Stimulated activated CD4-positive, alpha-beta T cell treated with anti-CD3 and anti-CD28 coated beads, Interleukin-2, amount 100 ng/mL, for 4 hours (primary cell): ENCODE measurements around the gene TRAK2.
A peak's percentile ranks its signal among the peaks of the same experiment; 100 is the strongest.
"Not testable (repeated sequence)": the region's sequence is repeated elsewhere in the genome, so short reads cannot be mapped to it uniquely, and the experiment has no call there.

Source experiments
- DNase-seq: peaks from one replicate; pipeline ENCODE4 v3.0.0-alpha.2; 2020; ENCODE audit warnings: low read depth

The TRAK2 gene, protein sequence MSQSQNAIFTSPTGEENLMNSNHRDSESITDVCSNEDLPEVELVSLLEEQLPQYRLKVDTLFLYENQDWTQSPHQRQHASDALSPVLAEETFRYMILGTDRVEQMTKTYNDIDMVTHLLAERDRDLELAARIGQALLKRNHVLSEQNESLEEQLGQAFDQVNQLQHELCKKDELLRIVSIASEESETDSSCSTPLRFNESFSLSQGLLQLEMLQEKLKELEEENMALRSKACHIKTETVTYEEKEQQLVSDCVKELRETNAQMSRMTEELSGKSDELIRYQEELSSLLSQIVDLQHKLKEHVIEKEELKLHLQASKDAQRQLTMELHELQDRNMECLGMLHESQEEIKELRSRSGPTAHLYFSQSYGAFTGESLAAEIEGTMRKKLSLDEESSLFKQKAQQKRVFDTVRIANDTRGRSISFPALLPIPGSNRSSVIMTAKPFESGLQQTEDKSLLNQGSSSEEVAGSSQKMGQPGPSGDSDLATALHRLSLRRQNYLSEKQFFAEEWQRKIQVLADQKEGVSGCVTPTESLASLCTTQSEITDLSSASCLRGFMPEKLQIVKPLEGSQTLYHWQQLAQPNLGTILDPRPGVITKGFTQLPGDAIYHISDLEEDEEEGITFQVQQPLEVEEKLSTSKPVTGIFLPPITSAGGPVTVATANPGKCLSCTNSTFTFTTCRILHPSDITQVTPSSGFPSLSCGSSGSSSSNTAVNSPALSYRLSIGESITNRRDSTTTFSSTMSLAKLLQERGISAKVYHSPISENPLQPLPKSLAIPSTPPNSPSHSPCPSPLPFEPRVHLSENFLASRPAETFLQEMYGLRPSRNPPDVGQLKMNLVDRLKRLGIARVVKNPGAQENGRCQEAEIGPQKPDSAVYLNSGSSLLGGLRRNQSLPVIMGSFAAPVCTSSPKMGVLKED

DNA sequence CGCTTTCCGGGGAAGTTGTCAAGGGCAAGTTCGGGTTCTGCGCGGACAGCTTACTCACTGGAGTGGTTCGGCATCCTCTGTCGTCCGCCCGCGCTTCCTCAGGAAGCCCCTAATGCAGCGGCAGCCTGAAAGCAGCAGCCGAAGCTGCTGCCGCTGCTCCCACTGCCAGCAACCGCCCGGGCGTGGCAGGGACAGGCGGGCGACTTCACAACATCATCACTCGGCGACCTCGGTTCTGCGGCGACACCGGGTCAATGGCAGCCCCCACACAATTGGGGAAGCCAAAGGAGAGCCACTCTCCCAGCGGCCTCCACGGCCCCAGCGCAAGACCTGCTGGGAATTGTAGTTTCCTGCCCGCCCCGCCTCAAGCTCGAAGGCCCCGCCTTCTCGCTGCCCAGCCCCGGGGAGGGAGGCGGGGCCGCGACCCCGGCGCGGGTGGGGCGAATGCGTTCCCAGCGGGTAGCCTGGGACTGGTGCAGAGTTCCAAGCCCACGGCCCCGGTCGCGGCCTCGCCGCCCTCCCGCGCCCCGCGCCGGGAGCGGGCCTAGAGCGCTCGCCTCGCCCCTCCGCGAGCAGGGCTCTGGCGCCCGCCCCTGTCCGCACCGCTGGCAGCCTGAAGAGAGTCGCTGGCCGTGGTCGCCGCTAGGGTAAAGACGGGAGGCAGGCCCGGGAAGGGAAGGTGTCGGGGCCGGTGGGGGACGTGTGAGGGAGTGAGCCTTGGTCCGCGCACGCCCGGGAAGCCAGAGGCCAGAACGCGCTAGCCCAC, at the start of gene TRAK2, which contains the start of gene STRADB:
Gene TRAK2 (minus strand): TSS at position 167 of the 766 bp plus-strand sequence. CDS start 30,951 bp downstream, outside the sequence.
Gene STRADB (plus strand): TSS at position 449 of the 766 bp plus-strand sequence. CDS start 3,101 bp downstream, outside the sequence.
- peak; percentile 92 for DNase-seq

DNA sequence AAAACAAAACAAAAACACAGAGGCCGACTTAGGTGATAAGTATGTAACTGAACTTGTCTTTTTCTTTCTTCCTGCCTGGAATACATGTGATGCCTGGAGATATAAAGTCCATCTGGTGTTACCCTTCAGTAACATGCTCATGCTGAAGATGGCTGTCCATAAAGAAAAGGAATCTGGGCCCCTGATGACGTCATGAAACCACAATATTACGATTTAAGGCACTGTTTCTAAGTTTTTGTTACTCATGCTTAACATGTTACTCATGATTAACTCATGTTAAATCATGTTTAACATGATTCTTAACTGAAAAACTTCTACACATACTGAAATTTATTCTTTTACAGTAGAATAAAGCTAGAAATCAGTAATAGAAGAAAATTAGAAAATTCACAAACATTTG, 49.3 kb upstream of the TRAK2 start:
- no peak for DNase-seq

- no peak for DNase-seq
Observed at GRCh38 chr2:201496785-201497184, 45.5 kb upstream of the TRAK2 start.

GRCh38 chr2:201490291-201490690, 39.0 kb upstream of the TRAK2 start:
- no peak for DNase-seq

DNA sequence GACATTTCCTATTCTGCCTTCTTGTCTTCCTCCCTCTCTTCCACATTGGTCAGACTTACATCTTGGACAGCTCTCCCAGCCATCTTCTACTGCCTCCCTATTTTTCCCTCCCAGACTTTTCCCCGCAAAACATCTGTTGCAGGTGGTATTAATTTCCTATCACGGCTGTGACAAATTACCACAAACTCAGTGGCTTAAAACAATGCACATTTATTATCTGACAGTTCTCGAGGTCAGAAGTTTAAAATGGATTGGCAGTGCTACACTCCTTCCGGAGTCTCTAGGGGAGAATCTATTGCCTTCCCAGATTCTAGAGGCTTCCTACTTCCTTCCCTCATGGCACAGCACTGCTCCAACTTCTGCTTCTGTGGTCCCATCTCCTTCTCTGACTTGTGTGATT, 33.5 kb upstream of the TRAK2 start:
- no peak for DNase-seq

- not testable (repeated sequence) for DNase-seq
Observed at GRCh38 chr2:201483758-201484157, 32.5 kb upstream of the TRAK2 start.

GRCh38 chr2:201483342-201483741, 32.1 kb upstream of the TRAK2 start:
- no peak for DNase-seq

- no peak for DNase-seq
Observed at GRCh38 chr2:201482543-201482942, 31.3 kb upstream of the TRAK2 start.

DNA sequence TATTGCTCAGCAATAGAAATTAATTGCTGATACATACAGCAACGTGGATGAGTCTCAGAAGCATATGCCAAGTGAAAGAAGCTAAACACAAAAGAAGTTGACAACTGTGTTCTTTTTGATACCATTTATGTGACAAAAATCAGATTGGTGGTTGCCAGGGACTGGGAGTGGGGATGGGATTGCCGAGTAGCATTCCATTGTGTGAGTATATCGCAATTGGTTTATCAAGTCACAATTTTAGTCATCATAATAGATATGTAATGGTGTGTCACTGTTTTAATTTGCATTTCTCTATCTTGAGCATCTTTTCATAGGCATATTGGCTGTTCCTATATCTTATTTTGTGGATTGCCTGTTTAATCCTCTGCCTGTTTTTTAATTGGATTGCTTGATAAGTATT, 21.2 kb upstream of the TRAK2 start:
- no peak for DNase-seq

- no peak for DNase-seq
Observed at GRCh38 chr2:201471732-201472393, 20.6 kb upstream of the TRAK2 start.

DNA sequence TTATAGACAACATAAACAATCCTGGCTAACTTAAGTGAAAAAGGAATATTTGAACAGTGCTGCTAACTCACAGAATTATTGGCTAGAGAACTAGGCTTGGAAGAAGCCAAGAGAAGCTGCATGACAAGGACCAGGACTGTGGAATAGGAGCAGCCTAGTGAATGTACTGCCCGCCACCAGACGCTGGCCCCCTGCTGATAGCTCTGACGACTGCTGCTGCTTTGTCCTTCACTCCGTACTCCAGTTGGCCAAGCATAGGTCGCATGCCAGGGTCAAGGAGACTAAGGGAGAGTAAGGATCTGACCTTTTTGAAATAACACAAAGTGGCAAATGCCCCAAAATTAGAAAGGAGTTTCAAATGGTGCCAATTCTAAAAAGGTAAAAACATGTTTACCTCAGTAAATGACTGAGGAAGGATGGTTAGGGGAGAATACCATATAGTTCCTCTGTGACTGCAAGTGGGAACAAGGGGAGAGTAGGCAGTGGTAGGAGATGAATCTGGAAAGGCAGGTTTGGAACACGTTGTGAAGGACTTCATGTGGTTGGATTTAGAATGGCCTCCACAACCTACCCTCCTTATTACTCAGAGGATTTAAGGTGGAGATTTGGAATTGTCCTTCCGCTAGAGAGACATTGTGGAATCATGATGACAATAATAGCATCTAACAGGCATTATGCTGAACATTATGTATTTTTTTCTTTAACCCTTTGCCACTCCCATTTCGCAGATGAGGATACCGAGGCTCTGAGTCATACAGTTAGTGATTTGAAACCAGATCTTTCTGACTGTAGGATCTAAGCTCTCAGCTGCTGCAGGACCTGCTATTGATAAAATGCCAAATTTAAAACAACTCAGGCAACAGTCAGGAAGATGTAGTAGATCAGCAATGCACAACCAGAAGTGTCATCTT, 19.8 kb upstream of the TRAK2 start:
- DNase-seq, result no peak

GRCh38 chr2:201467666-201468065, 16.4 kb upstream of the TRAK2 start:
- DNase-seq, result no peak

DNA sequence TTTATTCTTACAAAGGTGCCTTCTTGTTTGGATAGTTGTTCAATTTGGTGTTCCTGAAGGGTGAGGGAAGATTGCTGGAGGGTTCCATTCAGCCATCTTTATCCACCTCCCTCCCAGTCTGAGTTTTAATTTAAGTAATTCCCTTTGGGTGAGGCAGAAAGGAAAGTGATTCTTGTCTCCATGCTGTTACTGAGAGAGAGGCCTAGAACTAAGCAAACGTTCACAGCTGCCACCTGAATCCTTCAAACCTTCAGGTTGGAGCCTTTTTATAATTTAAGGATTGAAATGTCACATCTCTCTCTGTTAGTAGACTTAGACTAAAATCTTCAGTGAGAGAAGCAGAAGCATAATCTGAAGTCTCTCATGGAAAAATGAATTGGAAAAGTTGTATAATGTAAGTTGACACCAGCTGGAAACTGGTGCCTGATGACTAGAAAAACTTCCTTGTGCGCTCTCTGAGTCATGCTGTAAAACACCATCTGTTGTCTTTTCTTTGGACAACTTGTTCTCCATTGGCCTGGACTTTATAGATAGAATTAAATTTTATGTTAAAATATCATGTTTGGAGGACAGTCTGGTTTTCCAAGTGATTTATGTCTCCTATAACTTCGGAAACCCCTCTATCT, 14.9 kb upstream of the TRAK2 start:
- no peak for DNase-seq

GRCh38 chr2:201465524-201465971, 14.3 kb upstream of the TRAK2 start:
- DNase-seq, result no peak

- no peak for DNase-seq
Observed at GRCh38 chr2:201464547-201464946, 13.3 kb upstream of the TRAK2 start.

DNA sequence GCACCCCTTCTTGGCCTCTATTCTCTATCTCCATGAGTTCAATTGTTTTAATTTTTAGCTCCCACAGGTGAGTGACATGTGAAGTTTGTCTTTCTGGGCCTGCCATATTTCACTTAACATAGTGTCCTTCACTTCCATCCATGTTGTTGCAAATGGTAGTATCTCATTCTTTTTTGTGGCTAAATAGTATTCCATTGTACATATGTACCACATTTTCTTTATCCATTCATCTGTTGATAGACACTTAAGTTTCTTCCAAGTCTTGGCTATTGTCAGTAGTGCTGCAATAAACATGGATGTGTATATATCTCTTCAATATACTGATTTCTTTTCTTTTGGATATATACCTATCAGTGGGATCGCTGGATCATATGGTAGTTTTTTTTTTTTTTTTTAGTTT, 9.3 kb upstream of the TRAK2 start:
- no peak for DNase-seq

- DNase-seq, result no peak
Observed at GRCh38 chr2:201458381-201458780, 7.1 kb upstream of the TRAK2 start.

- no peak for DNase-seq
Observed at GRCh38 chr2:201452922-201453643, 1.8 kb upstream of the TRAK2 start.
